EH (cell line): ENCODE data around the gene LRRC1.
"Not testable (repeated sequence)": the region's sequence is repeated elsewhere in the genome, so short reads cannot be mapped to it uniquely, and the experiment has no call there.

Experiments
- DNase-seq: peaks from one replicate; pipeline ENCODE4 v3.0.0-alpha.2; 2015; ENCODE audit warnings: low read depth

Gene LRRC1

DNA sequence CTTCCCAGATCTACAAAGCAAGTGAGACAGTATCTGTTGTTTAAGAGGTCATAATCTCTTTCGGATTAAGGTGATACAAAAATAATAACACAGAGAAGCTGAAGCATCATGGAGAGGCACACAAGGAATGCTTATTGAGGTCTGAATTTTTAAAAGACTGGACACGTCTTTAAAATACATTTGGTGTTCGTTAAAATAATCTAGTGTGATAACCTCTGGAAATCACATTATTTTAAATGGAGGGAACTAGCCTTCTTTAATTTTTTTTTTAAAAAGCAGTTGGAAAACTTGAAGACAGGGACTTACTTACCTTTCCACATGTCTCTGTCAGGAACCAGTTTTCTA lies 1.9 kb upstream of the LRRC1 start:
- DNase-seq = no peak

DNA sequence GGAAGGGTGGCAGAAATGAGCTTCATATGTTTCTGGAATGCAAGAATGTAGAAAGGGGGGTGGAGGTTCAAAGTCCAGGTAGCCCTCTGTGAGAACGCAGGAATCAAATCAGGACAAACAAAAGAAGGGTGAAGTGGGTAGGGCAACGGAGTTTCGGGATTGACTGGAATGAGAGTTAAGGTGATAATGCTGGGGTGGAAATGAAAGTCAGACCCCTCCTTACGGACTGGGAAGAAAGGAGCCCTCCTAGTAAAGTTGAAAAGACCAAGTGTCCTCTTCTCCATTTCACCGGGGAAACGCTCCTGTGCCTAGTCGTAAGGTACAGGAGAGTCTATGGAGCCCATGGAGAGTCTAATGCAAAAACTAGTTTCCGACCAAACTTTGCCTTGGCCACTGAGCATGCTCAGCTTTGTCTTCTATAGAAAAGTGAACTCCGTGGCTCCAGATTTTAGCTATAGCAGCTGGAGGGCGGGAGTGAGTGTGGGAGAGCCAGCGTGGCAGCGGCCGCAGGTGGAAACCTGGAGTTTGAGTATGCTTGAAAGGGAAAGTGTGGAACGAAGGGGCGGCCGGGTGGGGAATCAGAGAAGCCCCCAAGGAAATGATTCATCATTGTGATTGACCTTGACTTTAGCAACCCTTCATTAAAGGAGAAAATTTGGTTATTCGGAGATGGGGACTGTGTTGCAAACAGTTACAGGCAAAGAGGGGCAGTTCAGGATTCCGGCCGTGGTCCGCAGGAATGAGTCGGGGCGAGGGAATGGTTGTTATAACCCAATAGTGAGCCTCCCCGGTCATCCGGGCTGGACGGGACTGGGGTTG lies 1.3 kb upstream of the LRRC1 start:
- DNase-seq = peak; percentile 68

DNA sequence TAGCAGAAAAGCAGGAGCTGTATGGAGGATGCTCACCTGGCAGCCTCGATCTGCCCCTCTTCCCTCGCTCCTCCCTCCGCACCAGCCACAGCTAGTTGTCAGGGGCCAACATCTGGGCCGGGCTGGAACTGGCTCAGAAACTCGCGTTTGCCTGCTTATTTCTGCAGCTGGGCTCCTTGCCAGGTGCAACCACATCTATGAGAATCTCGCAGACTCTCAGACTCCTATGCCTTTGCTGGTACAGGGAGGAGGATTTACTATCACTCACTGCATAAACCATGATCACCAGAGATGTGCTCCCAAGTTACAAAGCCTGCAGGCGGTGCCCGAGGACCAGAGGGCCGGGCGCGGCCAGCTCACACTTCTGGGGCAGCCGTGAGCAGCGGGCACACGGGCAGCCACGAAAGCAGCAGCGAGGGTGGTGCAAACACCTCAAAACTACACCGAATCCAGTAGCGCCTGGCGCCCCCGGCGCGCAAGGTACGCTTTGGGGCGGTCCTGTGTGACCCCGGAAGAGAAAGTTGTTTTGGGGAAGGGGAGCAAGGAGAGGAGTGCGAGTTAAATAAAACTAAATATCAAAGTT lies 577 bp upstream of the LRRC1 start:
- DNase-seq = peak; percentile 81

DNA sequence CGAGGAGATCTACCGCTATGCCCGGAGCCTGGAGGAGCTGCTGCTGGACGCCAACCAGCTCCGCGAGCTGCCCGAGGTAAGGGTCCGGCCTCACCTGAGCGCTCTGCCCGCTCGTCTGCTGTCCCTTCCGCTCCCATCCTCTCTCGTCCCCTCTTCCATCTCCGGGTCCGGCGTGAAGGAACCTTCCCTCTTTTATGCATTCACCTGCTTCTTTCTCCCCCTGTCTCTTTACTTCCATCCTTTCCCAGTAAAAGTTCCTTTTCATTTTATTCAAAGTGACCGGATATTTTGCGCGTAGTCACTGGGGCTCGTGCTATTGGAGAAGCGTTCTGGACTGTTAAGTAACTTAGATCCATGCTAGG lies 516 bp downstream of the LRRC1 start:
- DNase-seq = no peak

DNA sequence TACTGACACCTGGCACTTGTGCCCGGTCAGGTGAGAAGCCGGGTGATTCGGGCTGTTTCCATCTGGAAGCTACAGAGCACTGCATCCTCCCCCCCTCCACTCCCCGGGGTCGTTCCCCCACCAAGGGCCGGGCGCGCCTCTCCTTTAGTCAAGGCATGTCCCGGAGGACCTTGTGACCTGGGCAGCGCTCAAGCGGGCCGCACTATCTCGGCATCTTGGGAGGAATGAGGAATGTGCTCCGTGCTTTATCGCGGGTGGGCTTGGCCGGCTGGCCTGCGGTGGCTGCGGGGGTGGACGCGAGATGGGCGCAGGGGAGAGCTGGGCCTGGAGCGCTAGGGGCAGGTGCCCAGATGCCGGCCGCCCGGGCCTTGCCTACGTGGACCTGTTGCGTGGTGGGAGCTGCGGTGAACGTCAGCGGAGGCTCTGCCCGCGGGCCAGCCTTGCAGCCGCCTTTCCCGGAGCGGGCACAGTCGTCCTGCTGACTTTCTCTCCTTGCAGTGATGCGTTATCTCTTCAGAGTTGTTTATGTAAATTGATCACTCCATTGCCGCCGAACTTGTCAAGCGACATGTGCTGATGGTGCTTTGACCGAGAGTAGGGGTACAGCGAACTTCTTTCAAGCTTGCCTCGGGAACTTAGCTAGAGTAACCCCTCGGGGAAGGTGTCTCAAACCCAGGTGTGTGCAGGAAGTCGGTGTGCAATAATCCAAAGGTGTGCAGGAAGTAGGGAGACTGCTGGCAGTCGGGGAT lies 1.1 kb downstream of the LRRC1 start:
- DNase-seq = peak; percentile 27

DNA sequence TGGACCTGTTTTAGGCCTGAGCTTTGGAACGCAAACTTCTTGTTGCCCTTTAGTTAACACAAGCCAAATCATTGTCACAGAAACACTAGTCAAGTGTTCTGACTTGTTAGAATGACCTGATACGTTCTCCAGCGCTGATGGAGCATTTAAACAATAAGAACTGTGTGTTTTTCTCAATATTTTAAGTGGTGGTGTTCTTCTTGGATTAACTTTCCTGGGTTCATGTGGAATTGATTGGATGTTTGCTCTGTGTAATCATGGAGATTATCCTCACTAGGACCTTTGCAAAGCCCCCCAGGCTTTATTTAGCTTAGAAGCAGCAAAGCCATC lies 1.6 kb downstream of the LRRC1 start:
- DNase-seq = no peak

DNA sequence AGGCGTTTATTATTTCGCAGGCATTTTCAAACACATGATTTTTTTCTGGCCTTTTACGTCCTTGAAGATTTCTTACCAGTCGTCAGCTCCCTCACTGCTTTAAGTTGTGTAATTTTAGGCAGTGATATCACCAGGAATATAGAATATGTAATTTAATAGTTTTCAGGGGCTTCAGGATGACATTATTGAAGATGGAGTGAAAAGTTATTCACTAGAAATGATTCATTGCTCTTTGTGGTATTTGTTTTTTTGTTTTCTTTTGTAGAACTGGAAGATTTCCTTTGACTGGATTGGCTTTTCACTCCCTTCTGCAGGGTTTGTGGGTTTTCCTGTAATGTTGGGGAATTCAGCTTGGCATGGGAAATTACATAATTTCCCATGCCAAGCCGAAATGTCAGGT lies 2.0 kb downstream of the LRRC1 start:
- peak; percentile 37 for DNase-seq

DNA sequence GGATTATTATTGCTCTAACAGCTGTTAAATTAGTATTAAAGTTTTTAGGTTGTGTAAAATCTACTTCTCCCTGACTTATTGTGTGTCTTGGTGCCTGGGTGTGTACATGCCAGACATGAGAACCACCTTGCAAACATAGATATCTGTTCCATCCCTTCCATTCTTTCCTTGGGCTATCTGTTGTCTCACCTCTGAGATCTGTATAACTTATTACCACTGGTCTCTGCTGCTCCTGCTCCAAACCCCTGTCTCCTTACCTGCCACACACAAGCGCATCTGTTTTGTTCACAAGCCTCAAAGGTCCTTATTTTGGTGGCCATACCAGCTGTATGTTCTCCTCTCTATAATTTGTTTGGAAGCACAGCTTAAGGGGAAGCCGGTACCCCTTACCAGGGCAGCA lies 2.5 kb downstream of the LRRC1 start:
- DNase-seq = no peak

DNA sequence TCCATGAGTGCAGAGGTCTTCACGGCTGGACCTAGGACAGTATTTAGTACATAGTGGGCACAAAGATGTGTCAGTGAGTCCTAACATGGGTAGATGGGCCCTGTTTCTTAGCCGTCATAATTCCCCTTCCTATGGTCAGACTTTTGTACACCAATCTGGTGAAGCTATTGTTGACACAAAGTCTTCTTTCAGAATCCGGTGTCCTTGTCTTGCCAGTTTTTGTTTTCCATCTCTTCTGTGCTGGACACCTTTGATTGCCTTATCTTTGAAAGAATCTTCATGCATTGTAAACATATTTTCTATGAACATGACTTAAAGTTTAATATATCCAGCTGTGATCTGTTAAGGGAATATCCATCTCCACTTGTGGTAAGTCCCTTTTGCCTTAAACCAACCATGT lies 4.5 kb downstream of the LRRC1 start:
- DNase-seq = no peak

DNA sequence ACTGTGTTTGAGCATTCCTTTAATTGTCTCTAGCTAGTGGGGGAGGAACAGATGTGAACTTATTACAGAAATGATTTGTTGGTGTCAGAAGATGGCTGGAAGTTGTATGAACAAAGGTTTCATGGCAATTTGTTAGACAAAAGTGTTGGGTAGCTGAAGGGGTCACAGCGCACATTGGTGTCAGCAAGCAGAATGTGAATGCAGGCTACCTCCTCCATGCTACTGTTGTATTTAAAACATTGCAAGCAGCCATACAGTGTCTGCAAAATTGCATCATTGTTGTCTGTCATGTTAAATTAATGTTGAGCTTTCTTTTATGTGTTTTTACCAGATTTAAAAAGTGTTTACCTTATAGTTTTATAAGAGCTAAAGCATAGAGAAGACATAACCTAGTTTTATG lies 6.2 kb downstream of the LRRC1 start:
- peak; percentile 20 for DNase-seq

DNA sequence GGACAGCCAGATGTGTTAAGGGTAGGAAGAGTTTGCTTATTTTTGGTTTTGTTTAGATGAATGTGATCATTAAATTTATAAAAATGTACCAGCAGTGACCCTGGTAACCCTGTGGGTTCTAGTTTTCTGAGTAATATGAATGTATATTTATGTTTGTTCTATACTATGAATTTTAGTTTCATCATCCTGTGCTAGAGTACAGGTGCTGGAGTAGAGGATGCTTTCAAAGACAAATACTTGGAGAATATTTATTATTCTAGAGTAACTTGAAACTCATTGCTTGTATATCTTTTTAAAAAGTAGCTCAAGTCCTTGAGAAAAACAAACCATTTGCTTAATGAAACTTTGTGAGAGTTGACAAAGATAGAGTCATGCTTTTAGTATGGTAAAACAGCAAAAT lies 7.8 kb downstream of the LRRC1 start:
- DNase-seq = no peak

DNA sequence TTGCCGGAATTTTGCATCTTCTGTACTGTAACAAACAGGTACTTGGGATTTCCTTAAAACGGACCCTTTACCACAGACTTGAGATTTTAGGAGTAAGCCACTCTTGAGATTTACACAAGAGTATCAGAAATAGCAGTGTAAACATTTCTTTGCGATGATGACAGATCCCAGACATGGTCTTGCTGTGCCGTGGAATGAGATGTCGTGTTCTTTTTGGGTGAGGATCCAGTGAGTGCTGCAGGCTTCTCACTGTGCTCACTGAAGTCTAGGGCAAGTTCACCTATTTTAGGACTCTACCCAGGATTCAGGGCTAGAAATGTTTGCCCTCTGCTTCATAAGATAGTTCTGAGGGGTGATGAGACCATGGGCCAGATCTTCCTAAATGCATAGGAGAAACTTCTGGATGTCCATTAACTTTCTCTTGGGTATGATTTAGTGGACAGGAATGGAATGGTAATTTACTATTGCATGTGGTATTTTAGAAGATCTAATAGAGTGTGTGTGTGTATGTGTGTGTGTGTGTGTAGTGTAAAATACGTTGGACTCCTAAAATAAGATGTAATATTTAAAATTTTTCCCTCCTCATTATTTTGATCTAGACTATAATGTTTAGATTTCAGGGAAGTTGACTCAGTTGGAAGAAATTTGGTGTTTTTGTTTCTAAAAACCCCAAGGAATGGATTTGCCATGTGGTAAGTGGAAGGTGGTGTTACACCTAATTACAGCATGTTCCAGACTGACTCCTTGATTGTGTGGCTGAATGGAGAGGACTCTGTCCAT lies 8.5 kb downstream of the LRRC1 start:
- peak; percentile 79 for DNase-seq

DNA sequence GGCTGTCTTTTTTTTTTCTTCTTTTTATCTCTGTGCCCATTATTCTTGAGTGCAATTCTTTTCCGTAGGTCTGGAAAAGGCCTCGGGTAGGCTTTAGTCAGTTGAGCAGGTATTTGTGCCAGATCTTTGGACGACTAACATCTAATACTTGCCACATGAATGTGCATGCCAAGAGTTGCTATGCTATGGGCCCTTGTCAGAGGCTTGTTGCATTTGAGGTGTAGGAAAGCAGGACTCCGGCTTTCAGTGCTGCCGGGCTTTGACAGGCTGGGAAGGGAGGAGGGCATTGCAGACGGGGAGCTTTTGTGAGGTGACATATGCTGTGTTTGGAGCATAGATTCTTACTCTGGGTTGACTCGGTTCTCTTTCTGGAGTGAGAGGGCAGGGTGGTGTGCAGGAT lies 10.2 kb downstream of the LRRC1 start:
- DNase-seq = no peak

DNA sequence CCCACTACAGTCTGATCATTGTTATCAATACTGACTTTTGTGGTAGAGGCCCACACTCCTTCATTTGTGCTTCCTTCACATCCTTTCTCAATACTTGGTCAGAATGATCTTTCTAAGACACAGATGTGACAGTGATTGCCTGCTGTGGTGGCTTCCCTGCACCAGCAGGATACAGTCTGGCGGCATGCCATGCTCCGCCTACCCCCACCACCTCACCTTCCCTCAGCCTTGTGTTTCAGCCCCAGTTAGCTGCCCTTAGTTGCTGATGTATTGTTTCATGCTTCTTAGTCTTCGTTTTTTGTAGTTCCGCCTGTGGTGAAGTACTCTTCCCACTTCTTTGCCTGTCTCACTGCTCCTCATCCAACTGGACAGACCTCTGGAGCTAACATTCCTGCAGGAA lies 10.9 kb downstream of the LRRC1 start:
- no peak for DNase-seq

DNA sequence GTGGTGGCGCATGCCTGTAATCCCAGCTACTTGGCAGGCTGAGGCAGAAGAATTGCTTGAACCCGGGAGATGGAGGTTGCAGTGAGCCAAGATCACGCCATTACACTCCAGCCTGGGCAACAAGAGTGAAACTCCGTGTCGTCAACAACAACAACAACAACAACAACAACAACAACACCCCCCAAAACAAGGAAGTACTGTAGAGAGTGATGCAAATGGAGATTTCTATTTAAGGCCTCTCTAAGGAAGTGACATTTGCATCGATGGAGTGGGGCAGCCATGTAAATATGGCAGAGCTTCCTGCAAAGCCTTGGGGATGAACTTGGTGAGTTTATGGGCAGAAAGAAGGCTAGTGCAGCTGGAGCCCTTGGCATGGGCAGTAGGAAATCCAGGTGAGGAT lies 12.8 kb downstream of the LRRC1 start:
- not testable (repeated sequence) for DNase-seq

DNA sequence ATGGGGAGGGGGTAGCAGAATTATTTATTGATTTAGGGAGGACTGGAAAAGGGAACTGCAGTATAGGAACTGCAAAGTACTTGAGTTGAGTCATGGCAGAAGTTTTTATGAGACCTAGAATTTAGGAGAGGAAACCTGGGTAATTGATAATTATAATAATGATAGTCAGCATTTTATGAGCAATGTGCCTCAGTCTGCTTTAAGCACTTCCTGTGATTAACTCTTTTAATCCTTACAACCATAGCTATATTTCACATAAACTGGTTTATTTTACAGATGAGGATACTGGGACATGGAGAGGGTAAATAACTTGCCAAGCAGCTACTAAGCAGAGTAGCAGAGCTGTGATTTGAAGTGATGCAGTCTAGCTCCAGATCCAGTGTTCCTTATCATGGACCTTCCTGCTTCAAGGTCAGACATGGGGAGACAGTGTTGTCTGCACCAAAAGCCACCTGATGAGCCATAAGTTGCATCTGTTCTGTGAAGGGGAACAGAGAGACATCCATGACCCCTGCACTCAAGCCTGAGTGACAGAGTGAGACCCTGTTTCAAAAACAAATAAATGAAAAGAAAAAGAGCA lies 13.6 kb downstream of the LRRC1 start:
- DNase-seq = no peak

DNA sequence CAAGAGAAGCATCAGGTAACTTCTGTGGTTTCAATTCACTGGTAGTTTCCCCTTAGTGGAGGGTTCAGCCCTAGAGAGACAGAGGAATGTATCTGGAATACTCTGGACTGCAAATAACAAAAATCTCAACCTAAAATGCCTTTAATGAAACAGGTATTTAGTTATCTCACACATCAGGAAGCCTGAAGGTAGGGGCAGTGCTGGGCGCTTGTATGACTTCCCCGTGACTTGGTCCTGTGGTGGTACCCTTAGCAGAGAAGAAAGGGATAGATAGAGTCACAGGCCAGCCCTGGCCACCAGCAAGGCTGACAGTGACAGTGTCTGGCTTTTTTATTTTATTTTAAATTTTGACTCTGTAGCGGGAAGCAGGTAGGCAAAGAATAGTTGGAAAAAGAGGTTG lies 14.9 kb downstream of the LRRC1 start:
- DNase-seq = no peak

DNA sequence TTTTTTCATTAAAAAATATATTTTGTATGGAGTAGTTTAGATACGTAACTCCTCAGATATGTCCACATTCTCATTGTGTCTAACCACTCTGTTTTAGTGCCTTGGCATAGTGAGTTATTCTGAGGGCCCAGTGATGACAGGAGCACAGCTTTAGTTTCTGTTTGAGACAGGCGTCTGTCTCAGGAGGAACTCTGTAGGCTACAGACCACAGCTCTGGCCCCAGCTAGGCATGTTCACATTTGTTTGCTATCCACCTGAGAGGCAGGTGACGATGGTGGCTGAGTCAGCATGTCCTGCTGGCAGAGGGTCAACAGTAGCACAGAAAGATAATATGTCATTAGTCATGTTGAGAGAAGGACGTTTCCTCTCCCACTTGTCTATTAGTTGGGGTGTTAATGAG lies 16.3 kb downstream of the LRRC1 start:
- peak; percentile 10 for DNase-seq

DNA sequence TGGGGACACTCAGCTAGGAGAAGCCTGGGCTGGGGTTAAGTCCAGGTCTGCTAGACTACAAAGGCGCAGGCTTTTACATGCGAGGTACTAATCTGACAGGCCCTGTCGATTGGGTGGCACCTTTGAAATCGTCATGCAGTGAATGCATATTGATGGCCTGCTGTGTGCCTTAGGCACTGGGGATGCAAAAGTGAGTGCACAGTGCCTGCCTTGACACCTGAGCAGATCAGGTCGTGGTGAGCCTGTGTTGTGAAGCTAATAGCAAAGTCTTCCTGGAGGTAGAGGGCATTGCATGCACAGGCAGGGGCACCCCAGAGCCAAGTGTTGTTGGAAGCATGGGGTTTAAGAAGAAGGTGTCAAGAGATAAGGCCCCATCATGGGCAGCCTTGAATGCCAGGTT lies 16.9 kb downstream of the LRRC1 start:
- no peak for DNase-seq

DNA sequence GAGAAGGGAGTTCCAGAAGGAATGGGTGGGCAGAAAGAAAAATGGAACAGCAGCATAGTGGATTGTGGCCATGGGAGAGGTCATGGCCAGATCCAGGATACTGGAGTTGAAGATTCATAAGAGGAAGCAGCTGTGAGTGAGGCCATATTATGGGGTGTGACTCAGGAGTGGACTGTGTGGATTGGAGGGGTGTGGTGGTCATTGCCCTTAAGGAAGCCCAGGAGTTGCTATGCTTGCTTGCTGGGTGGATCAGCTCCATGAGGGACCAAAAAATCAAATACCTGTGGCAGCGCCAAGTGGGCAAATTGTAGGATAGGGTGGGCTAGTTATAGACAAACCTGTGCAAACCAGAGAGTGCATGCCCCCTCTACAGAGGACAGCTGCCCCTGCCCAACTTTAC lies 18.3 kb downstream of the LRRC1 start:
- DNase-seq = peak; percentile 20

DNA sequence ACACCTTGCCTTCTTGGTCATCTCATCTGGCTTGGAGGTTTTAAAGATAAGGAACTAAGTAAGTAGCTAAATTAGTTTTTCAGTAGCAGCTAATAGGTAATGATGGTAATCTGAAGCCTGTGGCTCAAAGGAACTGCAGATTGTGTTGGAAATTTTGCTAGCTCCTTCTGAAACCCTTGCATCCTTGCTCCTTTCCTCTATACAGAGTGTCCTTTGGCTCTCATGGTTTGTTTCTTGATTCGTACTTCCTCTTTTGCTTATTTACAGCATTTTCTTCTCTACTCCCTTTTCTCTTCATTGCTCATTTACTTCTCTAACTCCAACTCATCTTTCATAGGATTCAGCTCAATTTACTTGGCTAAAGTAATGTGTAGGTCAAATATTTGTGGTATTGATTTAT lies 19.0 kb downstream of the LRRC1 start:
- no peak for DNase-seq

DNA sequence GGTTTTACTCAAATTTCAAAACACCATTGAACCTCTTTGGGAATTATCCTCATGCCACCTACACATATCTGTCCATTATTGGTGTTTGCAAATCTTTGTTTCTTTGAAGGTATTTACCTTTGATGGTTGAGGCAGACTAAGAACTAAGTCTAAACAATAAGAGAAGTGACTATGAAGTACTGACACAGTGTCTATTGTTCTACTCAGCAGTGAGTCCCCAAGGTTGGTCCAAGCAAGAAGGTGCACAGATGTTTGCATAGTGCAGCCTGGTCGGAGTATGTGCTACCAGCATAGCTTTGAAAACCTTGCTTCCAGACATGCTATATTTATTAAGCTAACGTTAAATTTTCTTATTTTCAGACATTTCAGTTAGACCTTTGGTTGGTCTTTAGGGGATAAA lies 19.5 kb downstream of the LRRC1 start:
- DNase-seq = no peak
